Measurements from ENCODE around the gene RECK. TPM values are rescaled to one million over a fixed set of nuclear protein-coding genes. Genes with fewer than 3 reads are reported as not detected.

RECK gene
- total and polyA plus RNA-seq, 2 experiments from 2014 or later, result 8.1 to 11.6 TPM

DNA sequence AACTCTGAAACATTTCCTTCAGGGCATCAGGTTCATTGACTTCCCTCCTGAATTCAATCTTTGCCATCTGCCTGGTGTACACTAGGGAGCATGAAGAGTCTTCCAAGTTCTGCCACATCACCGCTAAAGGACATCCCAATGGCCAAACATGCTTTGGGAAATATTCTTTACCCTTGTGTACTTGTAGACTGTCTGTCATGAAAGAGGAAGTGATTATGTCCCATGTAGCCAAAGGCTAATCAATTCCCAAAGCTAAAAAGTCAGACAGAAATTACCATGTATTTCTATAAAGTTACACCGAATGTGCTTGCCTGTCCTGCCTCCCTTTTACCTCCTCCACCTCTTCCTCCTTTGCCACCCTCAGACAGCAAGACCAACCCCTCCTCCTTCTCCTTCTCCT lies 28.9 kb upstream of the RECK start:
- Histone ChIP-seq H3K79me2 (replicated peaks; ENCODE audit: insufficient read depth) (no peaks in the 10 kb centered on the region), H3K9me2 (ENCODE audit: insufficient read depth) (0 out of 2 replicates have a peak, but pooled peaks cover 6% of the 10 kb centered on the region), H2AFZ (no peak overlapping the region), H3F3A (replicated peaks; ENCODE audit: low read depth) (no peaks in the 10 kb centered on the region), H3K4me1 (ENCODE audit: insufficient read depth) (no peaks in the 10 kb centered on the region), H3K4me2 (no peak overlapping the region), H4K20me1 (replicated peaks; ENCODE audit: insufficient read depth) (no peaks in the 10 kb centered on the region), H3K36me3 (ENCODE audit: insufficient read depth) (no peaks in the 10 kb centered on the region), H3K27me3 (ENCODE audit: insufficient read depth) (no peaks in the 10 kb centered on the region), H3K27ac (ENCODE audit: low read depth) (no peak overlapping the region), H3K4me3 (no peak overlapping the region)
- Mint-ChIP-seq H3K4me3 (no peak overlapping the region), H3K27ac (no peak overlapping the region), H3K9me3 (peaks cover 8% of the 10 kb centered on the region; the same call in 2 of the 3 replicates), H3K27me3 (ENCODE audit: insufficient read depth, low read depth, poor library complexity) (no peaks in the 10 kb centered on the region), H3K36me3 (ENCODE audit: low read depth) (no peaks in the 10 kb centered on the region), H3K4me1 (no peaks in the 10 kb centered on the region)
- ATAC-seq, result no peak
- no peak for TF ChIP-seq EZH2 (IDR thresholded peaks at IDR 0.05; ENCODE audit: low read depth, unreplicated experiment)
- TF ChIP-seq, protein P1, sequence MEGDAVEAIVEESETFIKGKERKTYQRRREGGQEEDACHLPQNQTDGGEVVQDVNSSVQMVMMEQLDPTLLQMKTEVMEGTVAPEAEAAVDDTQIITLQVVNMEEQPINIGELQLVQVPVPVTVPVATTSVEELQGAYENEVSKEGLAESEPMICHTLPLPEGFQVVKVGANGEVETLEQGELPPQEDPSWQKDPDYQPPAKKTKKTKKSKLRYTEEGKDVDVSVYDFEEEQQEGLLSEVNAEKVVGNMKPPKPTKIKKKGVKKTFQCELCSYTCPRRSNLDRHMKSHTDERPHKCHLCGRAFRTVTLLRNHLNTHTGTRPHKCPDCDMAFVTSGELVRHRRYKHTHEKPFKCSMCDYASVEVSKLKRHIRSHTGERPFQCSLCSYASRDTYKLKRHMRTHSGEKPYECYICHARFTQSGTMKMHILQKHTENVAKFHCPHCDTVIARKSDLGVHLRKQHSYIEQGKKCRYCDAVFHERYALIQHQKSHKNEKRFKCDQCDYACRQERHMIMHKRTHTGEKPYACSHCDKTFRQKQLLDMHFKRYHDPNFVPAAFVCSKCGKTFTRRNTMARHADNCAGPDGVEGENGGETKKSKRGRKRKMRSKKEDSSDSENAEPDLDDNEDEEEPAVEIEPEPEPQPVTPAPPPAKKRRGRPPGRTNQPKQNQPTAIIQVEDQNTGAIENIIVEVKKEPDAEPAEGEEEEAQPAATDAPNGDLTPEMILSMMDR (conservative IDR thresholded peaks at IDR 0.05; ENCODE audit: low read depth in 2 of 2), result no peak
- TF ChIP-seq JUNB (IDR thresholded peaks at IDR 0.05; ENCODE audit: unreplicated experiment), result no peak
- TF ChIP-seq, protein P2, sequence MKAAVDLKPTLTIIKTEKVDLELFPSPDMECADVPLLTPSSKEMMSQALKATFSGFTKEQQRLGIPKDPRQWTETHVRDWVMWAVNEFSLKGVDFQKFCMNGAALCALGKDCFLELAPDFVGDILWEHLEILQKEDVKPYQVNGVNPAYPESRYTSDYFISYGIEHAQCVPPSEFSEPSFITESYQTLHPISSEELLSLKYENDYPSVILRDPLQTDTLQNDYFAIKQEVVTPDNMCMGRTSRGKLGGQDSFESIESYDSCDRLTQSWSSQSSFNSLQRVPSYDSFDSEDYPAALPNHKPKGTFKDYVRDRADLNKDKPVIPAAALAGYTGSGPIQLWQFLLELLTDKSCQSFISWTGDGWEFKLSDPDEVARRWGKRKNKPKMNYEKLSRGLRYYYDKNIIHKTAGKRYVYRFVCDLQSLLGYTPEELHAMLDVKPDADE (IDR thresholded peaks at IDR 0.05), result no peak
- TF ChIP-seq, protein P3, sequence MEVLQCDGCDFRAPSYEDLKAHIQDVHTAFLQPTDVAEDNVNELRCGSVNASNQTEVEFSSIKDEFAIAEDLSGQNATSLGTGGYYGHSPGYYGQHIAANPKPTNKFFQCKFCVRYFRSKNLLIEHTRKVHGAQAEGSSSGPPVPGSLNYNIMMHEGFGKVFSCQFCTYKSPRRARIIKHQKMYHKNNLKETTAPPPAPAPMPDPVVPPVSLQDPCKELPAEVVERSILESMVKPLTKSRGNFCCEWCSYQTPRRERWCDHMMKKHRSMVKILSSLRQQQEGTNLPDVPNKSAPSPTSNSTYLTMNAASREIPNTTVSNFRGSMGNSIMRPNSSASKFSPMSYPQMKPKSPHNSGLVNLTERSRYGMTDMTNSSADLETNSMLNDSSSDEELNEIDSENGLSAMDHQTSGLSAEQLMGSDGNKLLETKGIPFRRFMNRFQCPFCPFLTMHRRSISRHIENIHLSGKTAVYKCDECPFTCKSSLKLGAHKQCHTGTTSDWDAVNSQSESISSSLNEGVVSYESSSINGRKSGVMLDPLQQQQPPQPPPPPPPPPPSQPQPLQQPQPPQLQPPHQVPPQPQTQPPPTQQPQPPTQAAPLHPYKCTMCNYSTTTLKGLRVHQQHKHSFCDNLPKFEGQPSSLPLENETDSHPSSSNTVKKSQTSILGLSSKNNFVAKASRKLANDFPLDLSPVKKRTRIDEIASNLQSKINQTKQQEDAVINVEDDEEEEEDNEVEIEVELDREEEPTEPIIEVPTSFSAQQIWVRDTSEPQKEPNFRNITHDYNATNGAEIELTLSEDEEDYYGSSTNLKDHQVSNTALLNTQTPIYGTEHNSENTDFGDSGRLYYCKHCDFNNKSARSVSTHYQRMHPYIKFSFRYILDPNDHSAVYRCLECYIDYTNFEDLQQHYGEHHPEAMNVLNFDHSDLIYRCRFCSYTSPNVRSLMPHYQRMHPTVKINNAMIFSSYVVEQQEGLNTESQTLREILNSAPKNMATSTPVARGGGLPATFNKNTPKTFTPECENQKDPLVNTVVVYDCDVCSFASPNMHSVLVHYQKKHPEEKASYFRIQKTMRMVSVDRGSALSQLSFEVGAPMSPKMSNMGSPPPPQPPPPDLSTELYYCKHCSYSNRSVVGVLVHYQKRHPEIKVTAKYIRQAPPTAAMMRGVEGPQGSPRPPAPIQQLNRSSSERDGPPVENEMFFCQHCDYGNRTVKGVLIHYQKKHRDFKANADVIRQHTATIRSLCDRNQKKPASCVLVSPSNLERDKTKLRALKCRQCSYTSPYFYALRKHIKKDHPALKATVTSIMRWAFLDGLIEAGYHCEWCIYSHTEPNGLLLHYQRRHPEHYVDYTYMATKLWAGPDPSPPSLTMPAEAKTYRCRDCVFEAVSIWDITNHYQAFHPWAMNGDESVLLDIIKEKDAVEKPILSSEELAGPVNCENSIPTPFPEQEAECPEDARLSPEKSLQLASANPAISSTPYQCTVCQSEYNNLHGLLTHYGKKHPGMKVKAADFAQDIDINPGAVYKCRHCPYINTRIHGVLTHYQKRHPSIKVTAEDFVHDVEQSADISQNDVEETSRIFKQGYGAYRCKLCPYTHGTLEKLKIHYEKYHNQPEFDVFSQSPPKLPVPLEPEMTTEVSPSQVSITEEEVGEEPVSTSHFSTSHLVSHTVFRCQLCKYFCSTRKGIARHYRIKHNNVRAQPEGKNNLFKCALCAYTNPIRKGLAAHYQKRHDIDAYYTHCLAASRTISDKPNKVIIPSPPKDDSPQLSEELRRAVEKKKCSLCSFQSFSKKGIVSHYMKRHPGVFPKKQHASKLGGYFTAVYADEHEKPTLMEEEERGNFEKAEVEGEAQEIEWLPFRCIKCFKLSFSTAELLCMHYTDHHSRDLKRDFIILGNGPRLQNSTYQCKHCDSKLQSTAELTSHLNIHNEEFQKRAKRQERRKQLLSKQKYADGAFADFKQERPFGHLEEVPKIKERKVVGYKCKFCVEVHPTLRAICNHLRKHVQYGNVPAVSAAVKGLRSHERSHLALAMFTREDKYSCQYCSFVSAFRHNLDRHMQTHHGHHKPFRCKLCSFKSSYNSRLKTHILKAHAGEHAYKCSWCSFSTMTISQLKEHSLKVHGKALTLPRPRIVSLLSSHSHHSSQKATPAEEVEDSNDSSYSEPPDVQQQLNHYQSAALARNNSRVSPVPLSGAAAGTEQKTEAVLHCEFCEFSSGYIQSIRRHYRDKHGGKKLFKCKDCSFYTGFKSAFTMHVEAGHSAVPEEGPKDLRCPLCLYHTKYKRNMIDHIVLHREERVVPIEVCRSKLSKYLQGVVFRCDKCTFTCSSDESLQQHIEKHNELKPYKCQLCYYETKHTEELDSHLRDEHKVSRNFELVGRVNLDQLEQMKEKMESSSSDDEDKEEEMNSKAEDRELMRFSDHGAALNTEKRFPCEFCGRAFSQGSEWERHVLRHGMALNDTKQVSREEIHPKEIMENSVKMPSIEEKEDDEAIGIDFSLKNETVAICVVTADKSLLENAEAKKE (CRISPR knock-in tag; IDR thresholded peaks at IDR 0.05), result no peak
- no peak for TF ChIP-seq EZH2phosphoT487 (IDR thresholded peaks at IDR 0.05; ENCODE audit: unreplicated experiment)
- no peak for TF ChIP-seq CREB1 (CRISPR knock-in tag; IDR thresholded peaks at IDR 0.05; ENCODE audit: low read depth)
- TF ChIP-seq NANOG (IDR thresholded peaks at IDR 0.05; ENCODE audit: borderline replicate concordance), result no peak
- no peak for TF ChIP-seq ZNF114 (CRISPR knock-in tag; IDR thresholded peaks at IDR 0.05)
- TF ChIP-seq ZNF331 (CRISPR knock-in tag; IDR thresholded peaks at IDR 0.05; ENCODE audit: low read depth), result no peak
- TF ChIP-seq POLR2AphosphoS5 (IDR thresholded peaks at IDR 0.05; ENCODE audit: low read depth), result no peak
- no peak for TF ChIP-seq STAT1 (IDR thresholded peaks at IDR 0.05; ENCODE audit: unreplicated experiment)
- TF ChIP-seq, protein P4, sequence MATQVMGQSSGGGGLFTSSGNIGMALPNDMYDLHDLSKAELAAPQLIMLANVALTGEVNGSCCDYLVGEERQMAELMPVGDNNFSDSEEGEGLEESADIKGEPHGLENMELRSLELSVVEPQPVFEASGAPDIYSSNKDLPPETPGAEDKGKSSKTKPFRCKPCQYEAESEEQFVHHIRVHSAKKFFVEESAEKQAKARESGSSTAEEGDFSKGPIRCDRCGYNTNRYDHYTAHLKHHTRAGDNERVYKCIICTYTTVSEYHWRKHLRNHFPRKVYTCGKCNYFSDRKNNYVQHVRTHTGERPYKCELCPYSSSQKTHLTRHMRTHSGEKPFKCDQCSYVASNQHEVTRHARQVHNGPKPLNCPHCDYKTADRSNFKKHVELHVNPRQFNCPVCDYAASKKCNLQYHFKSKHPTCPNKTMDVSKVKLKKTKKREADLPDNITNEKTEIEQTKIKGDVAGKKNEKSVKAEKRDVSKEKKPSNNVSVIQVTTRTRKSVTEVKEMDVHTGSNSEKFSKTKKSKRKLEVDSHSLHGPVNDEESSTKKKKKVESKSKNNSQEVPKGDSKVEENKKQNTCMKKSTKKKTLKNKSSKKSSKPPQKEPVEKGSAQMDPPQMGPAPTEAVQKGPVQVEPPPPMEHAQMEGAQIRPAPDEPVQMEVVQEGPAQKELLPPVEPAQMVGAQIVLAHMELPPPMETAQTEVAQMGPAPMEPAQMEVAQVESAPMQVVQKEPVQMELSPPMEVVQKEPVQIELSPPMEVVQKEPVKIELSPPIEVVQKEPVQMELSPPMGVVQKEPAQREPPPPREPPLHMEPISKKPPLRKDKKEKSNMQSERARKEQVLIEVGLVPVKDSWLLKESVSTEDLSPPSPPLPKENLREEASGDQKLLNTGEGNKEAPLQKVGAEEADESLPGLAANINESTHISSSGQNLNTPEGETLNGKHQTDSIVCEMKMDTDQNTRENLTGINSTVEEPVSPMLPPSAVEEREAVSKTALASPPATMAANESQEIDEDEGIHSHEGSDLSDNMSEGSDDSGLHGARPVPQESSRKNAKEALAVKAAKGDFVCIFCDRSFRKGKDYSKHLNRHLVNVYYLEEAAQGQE (IDR thresholded peaks at IDR 0.05; ENCODE audit: unreplicated experiment), result no peak
- no peak for DNase-seq (ENCODE audit: low spot score)
